ENCODE results near the gene SIMC1.

DNA sequence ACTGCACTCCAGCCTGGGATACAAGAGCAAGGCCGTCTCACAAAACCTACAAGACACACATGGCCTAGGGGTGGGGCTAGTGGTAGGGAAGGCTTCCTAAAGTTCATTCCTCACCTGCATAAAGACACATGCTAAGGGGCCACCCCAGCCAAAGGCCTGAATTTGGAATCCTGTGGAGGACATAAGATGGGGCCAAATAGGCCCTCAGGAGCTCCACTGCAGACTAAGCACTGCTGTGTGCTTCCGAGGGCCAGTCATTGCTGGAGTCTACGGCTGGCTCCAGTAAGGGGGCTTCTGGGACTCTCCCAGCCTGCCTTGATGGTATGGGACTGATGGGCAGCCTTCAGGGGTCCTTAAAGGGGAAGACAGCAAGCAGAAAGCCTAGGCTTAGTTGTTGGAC is 144.5 kb downstream of the SIMC1 start:
- TF ChIP-seq, protein P1, sequence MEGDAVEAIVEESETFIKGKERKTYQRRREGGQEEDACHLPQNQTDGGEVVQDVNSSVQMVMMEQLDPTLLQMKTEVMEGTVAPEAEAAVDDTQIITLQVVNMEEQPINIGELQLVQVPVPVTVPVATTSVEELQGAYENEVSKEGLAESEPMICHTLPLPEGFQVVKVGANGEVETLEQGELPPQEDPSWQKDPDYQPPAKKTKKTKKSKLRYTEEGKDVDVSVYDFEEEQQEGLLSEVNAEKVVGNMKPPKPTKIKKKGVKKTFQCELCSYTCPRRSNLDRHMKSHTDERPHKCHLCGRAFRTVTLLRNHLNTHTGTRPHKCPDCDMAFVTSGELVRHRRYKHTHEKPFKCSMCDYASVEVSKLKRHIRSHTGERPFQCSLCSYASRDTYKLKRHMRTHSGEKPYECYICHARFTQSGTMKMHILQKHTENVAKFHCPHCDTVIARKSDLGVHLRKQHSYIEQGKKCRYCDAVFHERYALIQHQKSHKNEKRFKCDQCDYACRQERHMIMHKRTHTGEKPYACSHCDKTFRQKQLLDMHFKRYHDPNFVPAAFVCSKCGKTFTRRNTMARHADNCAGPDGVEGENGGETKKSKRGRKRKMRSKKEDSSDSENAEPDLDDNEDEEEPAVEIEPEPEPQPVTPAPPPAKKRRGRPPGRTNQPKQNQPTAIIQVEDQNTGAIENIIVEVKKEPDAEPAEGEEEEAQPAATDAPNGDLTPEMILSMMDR (IDR thresholded peaks at IDR 0.05) = no peak
- TF ChIP-seq POLR2AphosphoS5 (IDR thresholded peaks at IDR 0.05) = no peak

Measured in prostate gland (tissue), 2 donors.